Trophoblast cell (in vitro differentiated cells and primary cell): Measurements from ENCODE around the gene CRYBA2.

ENCODE experiments used
- DNase-seq, 2 donors: peaks; one replicate each; pipeline ENCODE4 v3.0.0-alpha.2; 2016
- H2AFZ ChIP-seq: 2 replicates; pipeline ENCODE4 v1.6.1; 2013; ENCODE audit warnings: low read length, moderate library complexity, mild to moderate bottlenecking; ENCODE audit not compliant: insufficient read depth, poor library complexity
- H2AK5ac ChIP-seq: 2 replicates; pipeline ENCODE4 v1.6.1; 2013; ENCODE audit warnings: mild to moderate bottlenecking, low read length
- H2BK120ac ChIP-seq: 2 replicates; pipeline ENCODE4 v1.6.1; 2013; ENCODE audit warnings: low read length, mild to moderate bottlenecking, moderate library complexity; ENCODE audit not compliant: insufficient read depth, poor library complexity
- H2BK12ac ChIP-seq: 2 replicates; pipeline ENCODE4 v1.6.1; 2013; ENCODE audit warnings: mild to moderate bottlenecking, low read length, moderate library complexity
- H2BK5ac ChIP-seq: 2 replicates; pipeline ENCODE4 v1.6.1; 2013; ENCODE audit warnings: low read length, low read depth, moderate library complexity, mild to moderate bottlenecking; ENCODE audit not compliant: poor library complexity
- H3K14ac ChIP-seq: 2 replicates; pipeline ENCODE4 v1.6.1; 2013; ENCODE audit warnings: mild to moderate bottlenecking, low read length
- H3K18ac ChIP-seq: 2 replicates; pipeline ENCODE4 v1.6.1; 2013; ENCODE audit warnings: mild to moderate bottlenecking, low read length
- H3K23ac ChIP-seq: 2 replicates; pipeline ENCODE4 v1.6.1; 2013; ENCODE audit warnings: low read length
- H3K27ac ChIP-seq: 2 replicates; pipeline ENCODE4 v1.5.1; 2013; ENCODE audit warnings: low read depth, mild to moderate bottlenecking, inconsistent platforms, low read length, moderate library complexity
- H3K27me3 ChIP-seq: 2 replicates; pipeline ENCODE4 v1.6.1; 2013; ENCODE audit warnings: inconsistent platforms, mild to moderate bottlenecking, low read length, moderate library complexity; ENCODE audit not compliant: insufficient read depth
- H3K36me3 ChIP-seq, 2 experiments: 1 replicate in 1 of 2; 2 replicates in 1 of 2; pipeline ENCODE4 v1.6.1; 2013; ENCODE audit warnings: low read length in 2 of 2, mild to moderate bottlenecking in 2 of 2, moderate library complexity in 1 of 2; ENCODE audit not compliant: insufficient read depth in 2 of 2, control insufficient read depth in 1 of 2
- H3K4ac ChIP-seq: 2 replicates; pipeline ENCODE4 v1.6.1; 2013; ENCODE audit warnings: low read depth, mild to moderate bottlenecking, low read length, moderate library complexity
- H3K4me1 ChIP-seq, 2 experiments: 1 replicate in 1 of 2; 2 replicates in 1 of 2; pipeline ENCODE4 v1.6.1; 2013; ENCODE audit warnings: low read length in 2 of 2, mild to moderate bottlenecking in 2 of 2, moderate library complexity in 1 of 2; ENCODE audit not compliant: insufficient read depth in 2 of 2, control insufficient read depth in 1 of 2
- H3K4me2 ChIP-seq: 2 replicates; pipeline ENCODE4 v1.6.1; 2013; ENCODE audit warnings: inconsistent platforms, mild to moderate bottlenecking, low read length, moderate library complexity
- H3K4me3 ChIP-seq: 2 replicates; pipeline ENCODE4 v1.5.1; 2013; ENCODE audit warnings: mild to moderate bottlenecking, low read depth, low read length, inconsistent platforms
- H3K79me1 ChIP-seq: one replicate; pipeline ENCODE4 v1.6.1; 2013; ENCODE audit warnings: low read length
- H3K79me2 ChIP-seq: 2 replicates; pipeline ENCODE4 v1.6.1; 2013; ENCODE audit warnings: low read length, mild to moderate bottlenecking; ENCODE audit not compliant: control insufficient read depth, insufficient read depth, poor library complexity
- H3K9ac ChIP-seq: 2 replicates; pipeline ENCODE4 v1.6.1; 2013; ENCODE audit warnings: mild to moderate bottlenecking, low read length
- H3K9me3 ChIP-seq: 2 replicates; pipeline ENCODE4 v1.6.1; 2013; ENCODE audit warnings: low read depth, mild to moderate bottlenecking, control low read depth, inconsistent platforms, low read length; ENCODE audit not compliant: insufficient read depth
- H4K12ac ChIP-seq: 2 replicates; pipeline ENCODE4 v1.6.1; 2013; ENCODE audit warnings: low read depth, mild to moderate bottlenecking, low read length, moderate library complexity
- H4K8ac ChIP-seq: 2 replicates; pipeline ENCODE4 v1.6.1; 2013; ENCODE audit warnings: low read depth, mild to moderate bottlenecking, low read length, moderate library complexity
- H4K91ac ChIP-seq: one replicate; pipeline ENCODE4 v1.6.1; 2013; ENCODE audit warnings: low read depth, mild to moderate bottlenecking, low read length, moderate library complexity
- WGBS: extraction: QIAGEN DNeasy Blood & Tissue Kit; methylation state at CpG from one replicate; pipeline ENCODE4 v1.1.7; 2013; ENCODE audit warnings: missing lambda C conversion rate; ENCODE audit not compliant: insufficient read length, insufficient coverage; ENCODE audit errors: extremely low coverage; 5-methylcytosine and 5-hydroxymethylcytosine counted together

Gene CRYBA2

DNA sequence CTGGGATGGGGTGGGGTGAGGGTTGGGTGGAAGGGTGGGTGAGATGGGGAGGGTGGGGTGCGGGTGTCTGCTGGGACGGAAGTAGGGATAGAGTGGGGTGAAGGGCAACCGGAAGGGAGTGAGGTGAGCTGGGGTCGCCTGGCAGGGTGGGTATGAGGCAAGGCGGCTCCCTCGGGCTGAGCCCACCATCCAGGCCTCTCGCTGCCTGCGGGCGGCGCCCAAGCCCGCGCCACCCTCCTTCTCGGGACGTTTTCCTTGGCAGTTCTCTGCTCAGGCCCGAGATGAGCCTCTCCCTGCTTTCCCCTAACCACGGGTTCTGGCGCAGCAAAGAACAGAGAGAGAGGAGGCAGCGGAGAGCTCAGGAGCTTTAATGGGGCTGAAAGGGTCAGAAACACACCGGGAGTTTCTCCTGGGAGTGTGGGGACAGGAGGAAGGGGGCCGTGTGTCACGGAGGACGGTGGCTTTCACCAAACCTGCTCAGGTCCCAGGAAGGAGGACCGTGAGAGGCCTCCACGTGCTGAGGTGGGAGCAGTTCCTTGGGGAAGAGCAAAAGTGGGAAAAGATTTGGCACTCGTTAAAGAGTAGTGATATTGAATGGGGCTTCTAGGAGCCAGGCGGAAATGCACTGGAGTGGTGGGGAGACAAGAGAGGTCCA lies 12.4 kb downstream of the CRYBA2 start:
- no peaks in the 10 kb centered on the region for H3K79me1 ChIP-seq
- H3K4me1 ChIP-seq = peaks cover 2 to 4% of the 10 kb centered on the region in 2 experiments
- H4K8ac ChIP-seq = no peak overlapping the region
- H2BK12ac ChIP-seq = no peak overlapping the region
- H3K4me3 ChIP-seq = no peak overlapping the region
- H4K91ac ChIP-seq = no peak overlapping the region
- H3K36me3 ChIP-seq = no peaks in the 10 kb centered on the region
- no peak overlapping the region for H3K14ac ChIP-seq
- no peak overlapping the region for H2BK120ac ChIP-seq
- no peak for DNase-seq
- no peak overlapping the region for H2BK5ac ChIP-seq
- no peak overlapping the region for H2AFZ ChIP-seq
- no peak overlapping the region for H3K23ac ChIP-seq
- no peak overlapping the region for H3K9ac ChIP-seq
- peaks cover 59% of the 10 kb centered on the region for H3K27me3 ChIP-seq
- no peaks in the 10 kb centered on the region for H3K9me3 ChIP-seq
- H2AK5ac ChIP-seq = no peak overlapping the region
- no peaks in the 10 kb centered on the region for H3K79me2 ChIP-seq
- H3K4ac ChIP-seq = no peak overlapping the region
- no peak overlapping the region for H3K18ac ChIP-seq
- H4K12ac ChIP-seq = no peak overlapping the region
- H3K4me2 ChIP-seq = no peak overlapping the region
- no peak overlapping the region for H3K27ac ChIP-seq
- WGBS = no CpG with 5 or more reads among the region's 26 CpGs

DNA sequence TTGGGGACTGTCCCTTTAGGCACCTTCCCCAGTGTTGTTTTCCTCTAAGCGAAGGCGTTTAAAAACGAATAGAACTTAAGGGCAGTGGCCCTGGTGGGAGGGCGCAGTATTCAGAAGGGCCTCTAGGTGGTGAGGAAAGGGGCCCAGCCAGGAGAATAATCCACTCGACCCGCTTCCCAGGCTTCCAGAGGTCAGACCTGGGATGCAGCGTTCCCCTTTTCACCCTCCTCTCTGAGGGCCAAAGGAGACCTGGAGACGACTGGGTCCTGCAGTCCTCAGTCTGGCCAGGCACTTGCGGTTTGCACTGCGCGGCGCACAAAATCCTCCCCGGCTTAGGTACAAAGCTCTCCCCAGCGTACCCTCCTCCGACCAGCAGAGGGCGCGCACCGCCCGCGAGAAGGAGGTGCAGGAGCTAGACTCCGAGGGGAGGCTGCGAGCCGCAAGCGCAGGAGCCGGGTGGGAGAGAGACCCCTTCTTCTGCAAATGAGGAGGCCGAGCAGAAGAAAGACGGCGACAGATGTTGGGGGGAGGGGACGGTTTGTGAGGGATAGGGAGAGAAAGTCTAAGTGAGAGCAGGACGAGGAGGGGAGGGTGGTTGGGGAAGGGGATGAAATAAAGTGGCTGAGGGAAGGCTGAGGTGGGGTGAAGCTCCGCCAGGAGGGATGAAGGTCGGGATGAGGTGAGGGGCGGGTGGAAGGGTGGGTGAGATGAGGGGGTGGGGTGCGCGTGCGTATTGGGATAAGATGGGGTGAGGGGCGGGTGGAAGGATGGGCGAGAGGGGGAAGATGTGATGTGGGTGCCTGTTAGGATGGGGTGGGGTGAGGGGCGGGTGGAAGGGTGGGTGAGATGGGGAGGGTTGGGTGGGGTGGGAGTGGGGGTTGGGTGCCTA lies 13.1 kb downstream of the CRYBA2 start:
- Histone ChIP-seq H3K4me2 (peak overlapping the region; percentile 42), H3K4ac (no peak overlapping the region), H3K9me3 (no peaks in the 10 kb centered on the region), H3K23ac (no peak overlapping the region), H2BK120ac (no peak overlapping the region), H3K36me3 (no peaks in the 10 kb centered on the region), H2AK5ac (no peak overlapping the region), H2BK12ac (no peak overlapping the region), H2BK5ac (no peak overlapping the region), H3K4me3 (no peak overlapping the region), H3K4me1 (peaks cover 2 to 4% of the 10 kb centered on the region in 2 experiments), H3K27me3 (peaks cover 52% of the 10 kb centered on the region), H3K18ac (no peak overlapping the region), H3K27ac (no peak overlapping the region), H4K91ac (no peak overlapping the region), H4K12ac (no peak overlapping the region), H3K79me2 (no peaks in the 10 kb centered on the region), H4K8ac (no peak overlapping the region), H3K14ac (no peak overlapping the region), H3K79me1 (no peaks in the 10 kb centered on the region), H3K9ac (no peak overlapping the region), H2AFZ (peak overlapping the region; percentile 83)
- no CpG with 5 or more reads among the region's 39 CpGs for WGBS
- DNase-seq = peak; percentile 64 to 88

DNA sequence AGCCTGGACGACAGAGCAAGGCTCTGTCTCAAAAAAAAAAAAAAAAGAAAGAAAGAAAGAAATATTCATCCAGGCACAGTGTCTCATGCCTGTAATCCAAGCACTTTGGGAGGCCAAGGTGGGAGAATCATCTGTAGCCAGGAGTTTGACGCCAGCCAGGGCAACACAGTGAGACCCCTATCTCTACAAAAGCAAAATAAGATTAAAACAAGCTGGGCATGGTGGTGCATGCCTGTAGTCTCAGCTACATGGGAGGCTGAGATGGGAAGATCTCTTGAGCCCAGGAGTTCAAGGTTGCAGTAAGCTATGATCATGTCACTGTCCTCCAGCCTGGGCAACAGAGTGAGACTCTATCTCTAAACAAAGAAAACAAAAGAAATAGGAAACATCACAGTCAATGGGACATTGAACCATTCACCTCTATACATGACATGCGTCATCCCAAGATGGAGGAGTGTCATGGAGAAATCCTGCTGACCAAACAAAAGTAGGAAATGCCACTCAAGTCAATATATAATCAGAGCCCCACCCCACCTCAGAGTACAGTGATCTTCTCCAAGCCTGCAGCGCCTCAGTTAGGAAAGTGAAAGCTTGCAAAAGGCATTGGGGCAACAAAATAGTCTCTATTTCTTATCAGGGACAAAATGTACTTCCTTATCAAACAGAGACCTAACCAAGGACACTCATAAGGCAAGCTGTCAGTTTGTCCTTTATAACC lies 18.0 kb downstream of the CRYBA2 start:
- Histone ChIP-seq H3K18ac (no peak overlapping the region), H3K4me1 (peaks cover 2% of the 10 kb centered on the region in 2 experiments), H3K4me3 (no peak overlapping the region), H3K9ac (no peak overlapping the region), H2BK5ac (no peak overlapping the region), H2AFZ (no peak overlapping the region), H2BK12ac (no peak overlapping the region), H4K91ac (no peak overlapping the region), H3K36me3 (no peaks in the 10 kb centered on the region), H3K79me1 (no peaks in the 10 kb centered on the region), H4K12ac (no peak overlapping the region), H2BK120ac (no peak overlapping the region), H3K23ac (no peak overlapping the region), H3K9me3 (peaks cover 2% of the 10 kb centered on the region), H2AK5ac (no peak overlapping the region), H3K4me2 (no peak overlapping the region), H3K27me3 (peaks cover 16% of the 10 kb centered on the region), H3K14ac (no peak overlapping the region), H3K4ac (no peak overlapping the region), H3K79me2 (no peaks in the 10 kb centered on the region), H3K27ac (no peak overlapping the region), H4K8ac (no peak overlapping the region)
- WGBS = no CpG with 5 or more reads among the region's 4 CpGs
- no peak for DNase-seq

- Histone ChIP-seq H2BK12ac (no peak overlapping the region), H2AFZ (no peak overlapping the region), H3K4me2 (no peak overlapping the region), H3K4ac (no peak overlapping the region), H3K14ac (no peak overlapping the region), H4K91ac (no peak overlapping the region), H3K4me1 (no peaks in the 10 kb centered on the region), H3K18ac (no peak overlapping the region), H3K9ac (peak overlapping the region; percentile 78), H3K27ac (no peak overlapping the region), H3K79me1 (no peaks in the 10 kb centered on the region), H4K8ac (no peak overlapping the region), H3K79me2 (no peaks in the 10 kb centered on the region), H4K12ac (no peak overlapping the region), H3K36me3 (no peaks in the 10 kb centered on the region), H2AK5ac (no peak overlapping the region), H3K9me3 (peaks cover 2% of the 10 kb centered on the region), H3K23ac (no peak overlapping the region), H3K27me3 (peaks cover 10% of the 10 kb centered on the region), H2BK120ac (no peak overlapping the region), H3K4me3 (peak overlapping the region; percentile 52), H2BK5ac (no peak overlapping the region)
- no CpG with 5 or more reads among the region's 1 CpG for WGBS
- no peak for DNase-seq
These were observed 22.3 kb downstream of the CRYBA2 start for GRCh38 chr2:218970894-218971293.
